Measurements from ENCODE around the gene MRPL50. TPM values are rescaled to one million over a fixed set of nuclear protein-coding genes. Genes with fewer than 3 reads are reported as not detected.
"Not testable (repeated sequence)": the region's sequence is repeated elsewhere in the genome, so short reads cannot be mapped to it uniquely, and the experiment has no call there.

Gene MRPL50
- total RNA-seq, 2 experiments from 2014 or later = 16.3 to 16.7 TPM

GRCh38 chr9:101393135-101393534 is 5.3 kb downstream of the MRPL50 start:
- no peak for TF ChIP-seq CTCF (IDR thresholded peaks at IDR 0.05)
- ChIA-PET CTCF (no interaction called here), POLR2A (no interaction called here)
- Mint-ChIP-seq H3K4me3 (no peak overlapping the region), H3K27ac (no peak overlapping the region), H3K27me3 (no peaks in the 10 kb centered on the region), H3K4me1 (ENCODE audit: low read depth) (peaks cover 56% of the 10 kb centered on the region), H3K9me3 (peaks cover 20% of the 10 kb centered on the region), H3K36me3 (ENCODE audit: low read depth) (peaks cover 86% of the 10 kb centered on the region)
- DNase-seq = no peak
- no peak for ATAC-seq
- intact Hi-C loops (cut with micrococcal nuclease) = no loop called here

GRCh38 chr9:101388507-101388993 is 9.9 kb downstream of the MRPL50 start:
- TF ChIP-seq CTCF (IDR thresholded peaks at IDR 0.05) = no peak
- no peak overlapping the region for H3K27ac Mint-ChIP-seq
- POLR2A ChIA-PET = interaction anchor here (1.0 kb wide), 1 partner anchor 9 kb away, joined by 3 read pairs; no protein-coding TSS in a partner anchor
- peaks cover 19% of the 10 kb centered on the region for H3K9me3 Mint-ChIP-seq
- intact Hi-C loops (cut with micrococcal nuclease) = no loop called here
- DNase-seq (no peak), ATAC-seq (no peak)
- peaks cover 26% of the 10 kb centered on the region for H3K4me1 Mint-ChIP-seq (ENCODE audit: low read depth)
- peaks cover 67% of the 10 kb centered on the region for H3K36me3 Mint-ChIP-seq (ENCODE audit: low read depth)
- H3K27me3 Mint-ChIP-seq = no peaks in the 10 kb centered on the region
- CTCF ChIA-PET = interaction anchor here (0.7 to 2.7 kb wide), 12 partner anchors 10 to 179 kb away, joined by 3 to 16 read pairs (median 4); partner anchors contain the start of genes MRPL50 and ZNF189
- H3K4me3 Mint-ChIP-seq = no peak overlapping the region

GRCh38 chr9:101387871-101388506 is 10.4 kb downstream of the MRPL50 start:
- intact Hi-C loops (cut with micrococcal nuclease) = no loop called here
- Mint-ChIP-seq H3K27me3 (no peaks in the 10 kb centered on the region), H3K9me3 (peaks cover 16% of the 10 kb centered on the region), H3K36me3 (ENCODE audit: low read depth) (peaks cover 61% of the 10 kb centered on the region), H3K27ac (peak overlapping the region; percentile 49), H3K4me1 (ENCODE audit: low read depth) (peaks cover 22% of the 10 kb centered on the region), H3K4me3 (no peak overlapping the region)
- CTCF ChIA-PET = interaction anchor here (0.7 to 2.7 kb wide), 13 partner anchors 8 to 138 kb away, joined by 3 to 16 read pairs (median 4); partner anchors contain the start of genes MRPL50 and ZNF189
- peak; percentile 49 for TF ChIP-seq CTCF (IDR thresholded peaks at IDR 0.05)
- DNase-seq (no peak), ATAC-seq (peak; percentile 64)
- POLR2A ChIA-PET = no interaction called here

GRCh38 chr9:101384873-101385536 is 13.4 kb downstream of the MRPL50 start, which contains the start of gene BAAT:
Gene BAAT (minus strand): TSS chr9:101385006. CDS start chr9:101371404, 13,602 bp downstream.
- peaks cover 34% of the 10 kb centered on the region for H3K36me3 Mint-ChIP-seq (ENCODE audit: low read depth)
- intact Hi-C loops (cut with micrococcal nuclease); H3K4me3 Mint-ChIP-seq; H3K9me3 Mint-ChIP-seq; H3K27ac Mint-ChIP-seq; POLR2A ChIA-PET; DNase-seq; H3K27me3 Mint-ChIP-seq; H3K4me1 Mint-ChIP-seq (ENCODE audit: low read depth); ATAC-seq; CTCF ChIA-PET: not testable (repeated sequence)

- POLR2A ChIA-PET = no interaction called here
- peaks cover 4% of the 10 kb centered on the region for H3K4me1 Mint-ChIP-seq (ENCODE audit: low read depth)
- peaks cover 2% of the 10 kb centered on the region for H3K27me3 Mint-ChIP-seq
- DNase-seq (no peak), ATAC-seq (no peak)
- peaks cover 25% of the 10 kb centered on the region for H3K36me3 Mint-ChIP-seq (ENCODE audit: low read depth)
- intact Hi-C loops (cut with micrococcal nuclease) = no loop called here
- peaks cover 10% of the 10 kb centered on the region for H3K9me3 Mint-ChIP-seq
- H3K4me3 Mint-ChIP-seq = no peak overlapping the region
- H3K27ac Mint-ChIP-seq = no peak overlapping the region
- no peak for TF ChIP-seq CTCF (IDR thresholded peaks at IDR 0.05)
- CTCF ChIA-PET = no interaction called here
These were observed 15.1 kb downstream of the MRPL50 start for GRCh38 chr9:101383361-101383760.

Measured in activated CD8-positive, alpha-beta T cell treated with anti-CD3 and anti-CD28 coated beads for 36 hours (primary cell).